ENCODE data around the gene PRDM5.
A peak's percentile ranks its signal among the peaks of the same experiment; 100 is the strongest.
"Not testable (repeated sequence)": the region's sequence is repeated elsewhere in the genome, so short reads cannot be mapped to it uniquely, and the experiment has no call there.

Gene PRDM5

GRCh38 chr4:120760047-120760446 is 162.5 kb downstream of the PRDM5 start:
- H3K4me3 ChIP-seq (replicated peaks; ENCODE audit: low read depth, low read length), result no peak overlapping the region
- no peak for DNase-seq (ENCODE audit: low read depth)
- TF ChIP-seq, protein P1, sequence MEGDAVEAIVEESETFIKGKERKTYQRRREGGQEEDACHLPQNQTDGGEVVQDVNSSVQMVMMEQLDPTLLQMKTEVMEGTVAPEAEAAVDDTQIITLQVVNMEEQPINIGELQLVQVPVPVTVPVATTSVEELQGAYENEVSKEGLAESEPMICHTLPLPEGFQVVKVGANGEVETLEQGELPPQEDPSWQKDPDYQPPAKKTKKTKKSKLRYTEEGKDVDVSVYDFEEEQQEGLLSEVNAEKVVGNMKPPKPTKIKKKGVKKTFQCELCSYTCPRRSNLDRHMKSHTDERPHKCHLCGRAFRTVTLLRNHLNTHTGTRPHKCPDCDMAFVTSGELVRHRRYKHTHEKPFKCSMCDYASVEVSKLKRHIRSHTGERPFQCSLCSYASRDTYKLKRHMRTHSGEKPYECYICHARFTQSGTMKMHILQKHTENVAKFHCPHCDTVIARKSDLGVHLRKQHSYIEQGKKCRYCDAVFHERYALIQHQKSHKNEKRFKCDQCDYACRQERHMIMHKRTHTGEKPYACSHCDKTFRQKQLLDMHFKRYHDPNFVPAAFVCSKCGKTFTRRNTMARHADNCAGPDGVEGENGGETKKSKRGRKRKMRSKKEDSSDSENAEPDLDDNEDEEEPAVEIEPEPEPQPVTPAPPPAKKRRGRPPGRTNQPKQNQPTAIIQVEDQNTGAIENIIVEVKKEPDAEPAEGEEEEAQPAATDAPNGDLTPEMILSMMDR (IDR thresholded peaks at IDR 0.05; ENCODE audit: low read length, missing control alignments), result no peak

DNA sequence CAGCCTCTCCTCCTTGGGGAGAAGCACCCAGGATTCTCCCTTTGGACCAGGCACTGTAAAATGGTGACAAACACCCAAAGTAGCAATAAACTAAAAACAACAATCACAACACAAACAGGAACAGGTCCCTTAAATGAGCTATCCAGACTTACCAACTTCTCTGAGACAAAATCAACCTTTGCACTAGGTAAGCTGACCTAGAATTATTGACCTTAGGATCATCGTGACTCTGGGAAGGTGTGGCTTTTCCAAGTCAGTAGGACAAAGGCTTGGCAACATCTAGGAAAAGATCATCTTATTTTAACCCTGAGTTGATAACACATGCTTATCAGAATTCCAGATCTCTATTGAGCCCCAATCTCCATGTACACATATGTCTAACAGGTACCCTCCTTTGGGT is 166.7 kb downstream of the PRDM5 start:
- no peak overlapping the region for H3K4me3 ChIP-seq (replicated peaks; ENCODE audit: low read depth, low read length)
- TF ChIP-seq, protein P1 (IDR thresholded peaks at IDR 0.05; ENCODE audit: low read length, missing control alignments), result no peak
- DNase-seq (ENCODE audit: low read depth), result no peak

- H3K4me3 ChIP-seq (replicated peaks; ENCODE audit: low read depth, low read length), result no peak overlapping the region
- no peak for DNase-seq (ENCODE audit: low read depth)
- TF ChIP-seq, protein P1 (IDR thresholded peaks at IDR 0.05; ENCODE audit: low read length, missing control alignments), result no peak
Observed at GRCh38 chr4:120754590-120754989, 167.9 kb downstream of the PRDM5 start.

GRCh38 chr4:120753854-120754253 is 168.7 kb downstream of the PRDM5 start:
- H3K4me3 ChIP-seq (replicated peaks; ENCODE audit: low read depth, low read length), result no peak overlapping the region
- TF ChIP-seq, protein P1 (IDR thresholded peaks at IDR 0.05; ENCODE audit: low read length, missing control alignments), result no peak
- DNase-seq (ENCODE audit: low read depth), result peak; percentile 35

GRCh38 chr4:120750152-120750525 is 172.4 kb downstream of the PRDM5 start:
- H3K4me3 ChIP-seq (replicated peaks; ENCODE audit: low read depth, low read length), result no peak overlapping the region
- no peak for DNase-seq (ENCODE audit: low read depth)
- TF ChIP-seq, protein P1 (IDR thresholded peaks at IDR 0.05; ENCODE audit: low read length, missing control alignments), result no peak

- no peak for DNase-seq (ENCODE audit: low read depth)
- no peak overlapping the region for H3K4me3 ChIP-seq (replicated peaks; ENCODE audit: low read depth, low read length)
- TF ChIP-seq, protein P1 (IDR thresholded peaks at IDR 0.05; ENCODE audit: low read length, missing control alignments), result no peak
Observed at GRCh38 chr4:120749445-120750151, 172.9 kb downstream of the PRDM5 start.

DNA sequence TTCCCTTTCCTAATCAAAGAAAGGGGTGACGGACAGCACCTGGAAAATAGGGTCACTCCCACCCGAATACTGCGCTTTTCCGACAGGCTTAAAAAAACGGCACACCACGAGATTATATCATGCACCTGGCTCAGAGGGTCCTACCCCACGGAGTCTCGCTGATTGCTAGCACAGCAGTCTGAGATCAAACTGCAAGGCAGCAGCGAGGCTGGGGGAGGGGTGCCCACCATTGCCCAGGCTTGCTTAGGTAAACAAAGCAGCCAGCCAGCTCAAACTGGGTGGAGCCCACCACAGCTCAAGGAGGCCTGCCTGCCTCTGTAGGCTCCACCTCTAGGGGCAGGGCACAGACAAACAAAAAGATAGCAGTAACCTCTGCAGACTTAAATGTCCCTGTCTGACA is 180.9 kb downstream of the PRDM5 start:
- H3K4me3 ChIP-seq (replicated peaks; ENCODE audit: low read depth, low read length); DNase-seq (ENCODE audit: low read depth): not testable (repeated sequence)
